SIG-M5 treated with dmso at 0.1 percent for 504 hours (cell line): ENCODE results near the gene PDS5A.
"Not testable (repeated sequence)": the region's sequence is repeated elsewhere in the genome, so short reads cannot be mapped to it uniquely, and the experiment has no call there.

Experiments
- DNase-seq: peaks from one replicate; lab custom pipeline; 2025; ENCODE audit not compliant: unreplicated experiment; lab: John Stamatoyannopoulos, UW

PDS5A gene

DNA sequence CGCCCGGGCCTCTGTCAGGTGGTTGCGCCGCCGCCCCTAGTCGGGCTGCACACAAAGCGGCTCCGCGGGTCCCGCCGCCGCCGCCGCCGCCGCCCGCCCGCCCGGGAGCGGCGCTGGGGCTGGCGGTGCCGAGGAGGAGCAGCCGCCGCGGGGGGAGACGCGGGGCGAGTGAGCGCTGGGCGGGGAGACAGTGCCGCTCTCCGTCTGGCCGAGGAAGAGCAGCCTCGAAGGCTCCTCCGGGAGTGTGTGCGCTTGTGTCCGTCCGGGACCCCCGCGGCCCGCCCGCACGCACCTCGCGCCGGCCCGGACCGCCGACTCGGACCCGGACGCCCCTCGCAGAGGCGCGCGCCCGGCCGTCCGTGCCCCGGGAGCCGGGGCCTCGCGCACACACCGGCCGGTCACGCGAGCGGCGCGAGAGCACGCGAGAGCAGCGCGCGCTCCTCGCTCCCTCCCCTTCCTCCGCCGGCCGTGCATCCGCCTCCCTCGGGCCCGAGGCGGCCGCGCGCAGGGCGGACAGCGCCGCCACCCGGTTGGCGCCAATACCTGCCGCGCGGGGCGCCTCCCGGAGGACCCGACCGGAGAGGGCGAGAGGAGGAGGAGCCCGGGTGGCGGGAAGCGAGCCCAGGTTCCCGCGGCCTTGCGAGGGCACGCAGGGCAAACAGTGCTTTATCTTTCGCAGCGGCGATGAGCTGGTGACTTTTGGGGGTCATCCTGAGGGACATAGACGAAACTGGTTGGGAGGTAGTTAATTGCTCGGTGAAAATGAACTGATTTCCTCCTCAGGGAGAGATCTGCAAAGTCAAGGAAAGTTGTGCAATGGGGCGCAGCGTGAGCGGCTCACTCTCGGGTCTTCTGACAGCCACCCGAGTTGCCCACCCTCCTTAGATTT, at the start of gene PDS5A:
Gene PDS5A (minus strand): TSS at position 423 of the 889 bp plus-strand sequence. CDS start 1,334 bp downstream, outside the sequence.
- peak; percentile 86 for DNase-seq

- not testable (repeated sequence) for DNase-seq
These were observed 46.3 kb upstream of the PDS5A start for GRCh38 chr4:40024049-40024448.

GRCh38 chr4:40021116-40021515, 43.4 kb upstream of the PDS5A start:
- DNase-seq, result not testable (repeated sequence)

DNA sequence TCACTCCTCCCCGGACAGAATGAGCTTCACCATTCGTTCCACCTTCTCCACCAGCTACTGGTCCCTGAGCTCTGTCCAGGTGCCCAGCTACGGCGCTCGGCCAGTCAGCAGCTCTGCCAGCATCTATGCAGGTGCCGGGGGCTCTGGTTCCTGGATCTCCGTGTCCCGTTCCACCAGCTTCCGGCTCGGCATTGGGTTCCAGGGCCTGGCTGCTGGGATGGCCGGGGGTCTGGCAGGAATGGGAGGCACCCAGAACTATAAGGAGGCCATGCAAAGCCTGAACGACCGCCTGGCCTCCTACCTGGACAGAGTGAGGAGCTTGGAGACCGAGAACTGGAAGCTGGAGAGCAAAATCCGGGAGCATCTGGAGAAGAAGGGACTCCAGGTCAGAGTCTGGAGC, 42.5 kb upstream of the PDS5A start:
- no peak for DNase-seq

DNA sequence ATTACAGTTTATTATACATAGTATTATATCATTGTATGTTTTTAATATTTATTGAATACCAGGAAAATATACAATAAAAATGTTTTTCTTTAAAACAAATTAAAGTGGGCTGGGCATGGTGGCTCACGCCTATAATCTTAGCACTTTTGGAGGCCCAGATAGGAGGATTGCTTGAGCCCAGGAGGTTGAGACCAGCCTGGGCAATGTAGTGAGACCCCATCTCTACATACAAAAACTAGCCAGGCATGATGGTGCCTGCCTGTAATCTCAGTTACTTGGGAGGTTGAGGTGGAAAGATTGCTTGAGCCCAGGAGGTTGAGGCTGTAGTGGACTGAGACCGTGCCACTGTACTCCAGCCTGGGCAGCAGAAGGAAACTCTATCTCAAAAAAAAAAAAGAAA, 38.3 kb upstream of the PDS5A start:
- no peak for DNase-seq

DNA sequence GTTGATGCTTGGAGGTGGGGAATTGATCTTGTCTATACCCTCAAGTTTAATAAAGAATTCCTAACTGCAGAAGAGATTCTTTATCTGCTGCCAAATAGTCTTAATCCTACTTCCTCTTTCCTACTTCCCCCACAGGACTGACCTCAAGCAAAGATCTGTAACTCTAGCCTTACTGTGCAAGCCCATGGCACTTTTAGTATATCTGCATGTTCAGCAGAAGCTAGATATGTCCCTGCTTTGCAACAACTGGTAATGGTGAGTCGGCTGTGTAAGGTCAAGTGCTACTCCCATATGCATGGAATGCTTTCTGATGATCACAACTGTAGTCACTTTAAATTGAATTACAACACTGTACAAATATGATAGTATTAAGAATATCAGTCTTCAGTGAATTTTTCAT, 26.3 kb upstream of the PDS5A start:
- DNase-seq, result peak; percentile 84

DNA sequence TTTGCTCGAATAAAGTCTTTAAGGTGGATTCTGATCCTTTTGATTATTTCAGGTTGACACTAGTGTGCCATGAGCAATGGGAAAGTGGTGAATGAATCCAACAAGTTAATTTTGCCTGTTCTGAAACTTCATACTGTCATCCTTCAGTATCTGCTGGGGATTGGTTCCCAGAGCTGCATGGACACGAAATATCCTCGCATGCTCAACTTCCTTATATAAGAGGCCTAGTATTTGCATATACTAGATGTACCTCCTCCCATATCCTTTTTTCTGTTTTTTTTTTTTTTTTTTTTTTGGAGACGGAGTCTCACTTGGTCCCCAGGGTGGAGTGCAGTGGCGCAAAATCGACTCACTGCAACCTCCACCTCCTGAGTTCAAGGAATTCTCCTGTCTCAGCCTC, 23.0 kb upstream of the PDS5A start:
- no peak for DNase-seq

- DNase-seq, result no peak
These were observed 21.1 kb upstream of the PDS5A start for GRCh38 chr4:39998659-39999345.

DNA sequence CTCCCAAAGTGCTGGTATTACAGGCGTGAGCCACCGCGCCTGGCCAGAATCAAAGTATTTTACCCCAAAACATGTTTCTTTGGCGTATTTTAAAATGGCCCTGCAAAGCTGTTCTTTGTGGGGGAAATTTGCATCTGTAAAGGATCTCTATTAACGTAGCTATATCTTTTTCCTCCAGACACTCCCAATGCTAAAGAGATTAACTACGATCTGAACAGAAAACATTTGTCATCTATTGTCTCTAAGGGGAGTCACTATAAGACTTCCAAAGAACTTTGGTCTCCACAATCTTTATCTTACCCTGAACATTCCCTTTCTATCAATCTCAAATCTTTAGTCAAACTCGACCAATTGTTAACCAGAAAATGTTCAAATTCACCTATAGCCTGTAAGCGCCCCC, 19.1 kb upstream of the PDS5A start:
- DNase-seq, result no peak

GRCh38 chr4:39994406-39994805, 16.7 kb upstream of the PDS5A start:
- no peak for DNase-seq

DNA sequence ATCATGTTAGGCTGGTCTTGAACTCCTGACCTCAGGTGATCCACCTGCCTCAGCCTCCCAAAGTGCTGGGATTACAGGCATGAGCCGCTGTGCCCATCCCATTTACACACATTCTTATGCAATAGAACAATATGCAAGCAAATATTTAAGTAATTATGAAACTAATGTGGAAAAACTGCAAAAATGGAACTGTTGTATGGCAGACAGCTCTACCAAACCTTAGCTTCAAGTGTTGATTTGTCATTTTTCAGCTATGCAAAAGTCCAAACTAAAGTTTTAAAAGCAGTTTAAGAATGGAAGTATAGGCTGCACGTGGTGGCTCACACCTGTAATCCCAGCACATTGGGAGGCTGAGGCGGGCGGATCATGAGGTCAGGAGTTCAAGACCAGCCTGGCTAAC, 11.7 kb upstream of the PDS5A start:
- not testable (repeated sequence) for DNase-seq

DNA sequence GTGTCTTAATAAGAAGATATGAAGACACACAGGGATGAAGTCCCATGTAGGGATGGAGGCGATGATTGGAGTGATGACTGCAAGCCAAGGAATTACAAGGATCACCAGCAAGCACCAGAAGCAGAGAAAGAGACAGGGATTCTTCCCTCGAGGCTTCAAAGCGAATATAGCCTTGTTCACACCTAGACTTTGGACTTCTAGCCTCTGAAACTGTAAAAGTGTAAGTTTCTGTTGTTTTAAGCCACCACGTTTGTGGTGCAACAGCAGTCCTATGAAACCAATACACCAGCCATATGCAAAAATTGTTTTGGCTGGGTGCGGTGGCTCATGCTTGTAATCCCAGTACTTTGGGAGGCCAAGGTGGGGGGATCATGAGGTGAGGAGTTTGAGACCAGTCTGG, 9.8 kb upstream of the PDS5A start:
- no peak for DNase-seq

GRCh38 chr4:39978904-39979303, 1.2 kb upstream of the PDS5A start:
- peak; percentile 21 for DNase-seq

DNA sequence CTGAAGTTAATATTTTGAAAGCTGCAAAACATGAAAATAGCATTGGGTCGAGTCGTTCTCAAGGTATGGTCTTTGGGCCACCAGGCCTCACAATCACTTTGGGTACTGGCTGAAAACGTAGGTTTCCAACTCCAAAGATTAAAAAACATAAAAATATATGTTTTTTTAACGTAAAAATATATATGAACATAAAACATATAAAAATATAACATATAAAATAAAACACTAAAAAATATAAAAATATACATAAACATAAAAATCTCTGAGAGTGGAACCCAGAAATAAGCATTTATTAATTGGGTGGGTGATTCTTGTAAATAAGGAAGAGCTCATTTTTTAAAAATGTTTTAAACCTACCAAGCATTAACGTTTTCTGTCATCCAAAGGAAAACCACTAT, 666 bp upstream of the PDS5A start:
- no peak for DNase-seq

GRCh38 chr4:39976945-39977488, 694 bp downstream of the PDS5A start:
- DNase-seq, result no peak

DNA sequence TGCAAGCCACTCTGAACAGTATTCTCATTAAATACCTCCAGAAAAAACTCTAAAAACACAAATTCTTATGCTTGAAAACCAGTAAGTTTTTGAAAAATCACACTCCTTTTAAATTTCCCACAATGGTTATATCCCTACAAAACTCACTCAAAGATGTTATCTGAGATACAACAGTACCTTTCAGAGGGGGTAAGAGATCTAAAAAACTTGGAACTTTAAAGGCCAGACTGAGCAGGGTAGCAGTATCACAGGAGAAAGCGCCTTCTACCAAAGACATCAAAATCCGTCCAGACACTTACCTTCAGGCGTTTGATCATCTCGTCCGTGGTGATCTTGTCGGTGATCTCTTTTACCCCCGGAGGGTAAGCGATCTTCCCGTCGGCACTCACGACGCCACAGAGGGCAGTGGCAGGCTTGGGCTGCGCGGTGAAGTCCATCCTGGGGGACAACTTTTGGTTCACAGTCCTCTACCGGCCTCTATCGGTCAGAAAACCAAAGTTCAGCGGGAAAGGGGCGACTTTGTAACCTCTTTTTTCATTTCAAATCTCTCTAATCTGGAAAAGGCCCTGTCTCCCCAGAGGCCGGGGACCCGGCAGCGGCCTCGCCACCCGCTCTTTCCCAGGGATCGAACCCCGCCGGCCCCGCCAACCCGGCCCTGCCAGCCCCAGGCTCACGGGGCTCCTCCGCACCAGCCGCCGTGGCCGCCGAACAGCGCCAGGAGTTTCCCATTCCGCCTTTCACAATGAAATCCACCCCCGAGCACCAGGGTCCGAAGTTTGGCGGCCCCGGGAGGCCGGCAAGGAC, 1.4 kb downstream of the PDS5A start:
- DNase-seq, result peak; percentile 63

GRCh38 chr4:39975488-39976089, 2.1 kb downstream of the PDS5A start:
- no peak for DNase-seq

DNA sequence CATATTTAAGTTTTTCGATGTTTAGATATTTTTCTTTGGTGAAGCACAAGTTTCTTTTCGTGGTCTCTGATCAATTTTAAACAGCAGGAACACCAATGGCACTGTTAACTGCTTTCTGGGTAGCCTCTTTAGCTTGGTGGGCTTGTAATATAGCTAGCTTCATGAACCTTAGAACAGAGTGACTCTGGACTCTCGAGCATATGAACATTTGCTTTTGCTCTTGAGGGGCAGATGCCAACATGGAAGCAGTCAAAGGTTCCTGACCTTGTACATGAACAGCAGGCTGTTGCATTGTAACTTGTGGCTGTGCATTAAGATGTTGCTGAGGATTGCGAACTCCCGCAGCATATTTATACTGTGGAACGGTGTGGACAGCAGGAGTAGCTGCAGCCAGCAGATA, 4.7 kb downstream of the PDS5A start:
- DNase-seq, result not testable (repeated sequence)

DNA sequence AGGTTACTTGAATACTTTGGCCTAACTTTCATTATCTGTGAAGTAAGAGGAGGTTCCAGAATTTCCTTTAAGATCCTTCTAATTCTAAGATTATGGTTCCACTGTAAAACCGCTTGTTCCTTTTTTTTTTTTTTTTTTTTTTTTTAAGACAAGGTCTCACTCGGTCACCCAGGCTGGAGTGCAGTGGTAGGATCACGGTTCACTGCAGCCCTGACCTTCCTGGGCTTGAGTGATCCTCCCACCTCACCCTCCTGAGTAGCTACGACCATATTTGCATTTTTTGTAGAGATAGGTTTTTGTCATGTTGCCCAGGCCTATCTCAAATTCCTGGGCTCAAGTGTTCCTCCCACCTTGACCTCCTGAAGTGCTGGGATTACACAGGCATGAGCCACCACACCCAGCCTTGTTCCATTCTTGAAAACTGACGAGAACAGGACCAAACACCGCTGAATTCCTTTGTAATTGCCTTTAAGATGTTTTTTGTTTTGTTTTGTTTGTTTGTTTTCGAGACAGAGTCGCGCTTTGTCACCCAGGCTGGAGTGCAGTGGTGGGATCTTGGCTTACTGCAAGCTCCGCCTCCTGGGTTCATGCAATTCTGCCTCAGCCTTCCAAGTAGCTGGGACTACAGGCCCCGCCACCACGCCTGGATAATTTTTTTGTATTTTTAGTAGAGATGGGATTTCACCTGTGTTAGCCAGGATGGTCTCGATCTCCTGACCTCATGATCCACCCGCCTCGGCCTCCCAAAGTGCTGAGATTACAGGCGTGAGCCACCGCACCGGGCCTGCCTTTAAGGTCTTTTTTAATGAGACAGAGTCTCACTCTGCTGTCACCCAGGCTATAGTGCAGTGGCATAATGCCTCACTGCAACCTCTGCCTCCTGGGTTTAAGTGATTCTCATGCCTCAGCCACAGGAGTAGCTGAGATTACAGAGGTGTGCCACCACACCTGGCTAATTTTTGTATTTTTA, 6.8 kb downstream of the PDS5A start:
- no peak for DNase-seq

DNA sequence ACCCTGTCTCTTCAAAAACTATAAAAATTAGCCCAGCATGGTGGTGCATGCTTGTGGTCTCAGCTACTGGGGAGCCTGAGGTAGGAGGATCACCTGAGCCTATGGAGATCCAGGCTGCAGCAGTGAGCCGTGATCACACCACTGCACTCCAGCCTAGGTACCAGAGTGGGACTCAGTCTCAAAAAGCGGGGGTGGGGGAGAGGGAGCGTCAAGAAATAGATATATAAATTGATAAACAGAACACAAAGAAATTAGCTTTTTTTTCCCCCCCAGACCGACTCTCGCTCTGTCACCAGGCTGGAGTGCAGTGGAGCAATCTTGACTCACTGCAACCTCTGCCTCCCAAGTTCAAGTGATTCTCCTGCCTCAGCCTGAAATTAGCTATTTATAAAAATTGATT, 14.1 kb downstream of the PDS5A start:
- no peak for DNase-seq
